GM19467 (cell line): ENCODE measurements around the gene ASPM.

Experiments
- ATAC-seq: cut with Tn5 transposase; IDR thresholded peaks from one replicate; pipeline ENCODE4 v1.9.1; 2021; ENCODE audit warnings: mild to moderate bottlenecking, moderate library complexity; ENCODE audit not compliant: unreplicated experiment

Gene ASPM, protein sequence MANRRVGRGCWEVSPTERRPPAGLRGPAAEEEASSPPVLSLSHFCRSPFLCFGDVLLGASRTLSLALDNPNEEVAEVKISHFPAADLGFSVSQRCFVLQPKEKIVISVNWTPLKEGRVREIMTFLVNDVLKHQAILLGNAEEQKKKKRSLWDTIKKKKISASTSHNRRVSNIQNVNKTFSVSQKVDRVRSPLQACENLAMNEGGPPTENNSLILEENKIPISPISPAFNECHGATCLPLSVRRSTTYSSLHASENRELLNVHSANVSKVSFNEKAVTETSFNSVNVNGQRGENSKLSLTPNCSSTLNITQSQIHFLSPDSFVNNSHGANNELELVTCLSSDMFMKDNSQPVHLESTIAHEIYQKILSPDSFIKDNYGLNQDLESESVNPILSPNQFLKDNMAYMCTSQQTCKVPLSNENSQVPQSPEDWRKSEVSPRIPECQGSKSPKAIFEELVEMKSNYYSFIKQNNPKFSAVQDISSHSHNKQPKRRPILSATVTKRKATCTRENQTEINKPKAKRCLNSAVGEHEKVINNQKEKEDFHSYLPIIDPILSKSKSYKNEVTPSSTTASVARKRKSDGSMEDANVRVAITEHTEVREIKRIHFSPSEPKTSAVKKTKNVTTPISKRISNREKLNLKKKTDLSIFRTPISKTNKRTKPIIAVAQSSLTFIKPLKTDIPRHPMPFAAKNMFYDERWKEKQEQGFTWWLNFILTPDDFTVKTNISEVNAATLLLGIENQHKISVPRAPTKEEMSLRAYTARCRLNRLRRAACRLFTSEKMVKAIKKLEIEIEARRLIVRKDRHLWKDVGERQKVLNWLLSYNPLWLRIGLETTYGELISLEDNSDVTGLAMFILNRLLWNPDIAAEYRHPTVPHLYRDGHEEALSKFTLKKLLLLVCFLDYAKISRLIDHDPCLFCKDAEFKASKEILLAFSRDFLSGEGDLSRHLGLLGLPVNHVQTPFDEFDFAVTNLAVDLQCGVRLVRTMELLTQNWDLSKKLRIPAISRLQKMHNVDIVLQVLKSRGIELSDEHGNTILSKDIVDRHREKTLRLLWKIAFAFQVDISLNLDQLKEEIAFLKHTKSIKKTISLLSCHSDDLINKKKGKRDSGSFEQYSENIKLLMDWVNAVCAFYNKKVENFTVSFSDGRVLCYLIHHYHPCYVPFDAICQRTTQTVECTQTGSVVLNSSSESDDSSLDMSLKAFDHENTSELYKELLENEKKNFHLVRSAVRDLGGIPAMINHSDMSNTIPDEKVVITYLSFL (N-terminal part only)

DNA sequence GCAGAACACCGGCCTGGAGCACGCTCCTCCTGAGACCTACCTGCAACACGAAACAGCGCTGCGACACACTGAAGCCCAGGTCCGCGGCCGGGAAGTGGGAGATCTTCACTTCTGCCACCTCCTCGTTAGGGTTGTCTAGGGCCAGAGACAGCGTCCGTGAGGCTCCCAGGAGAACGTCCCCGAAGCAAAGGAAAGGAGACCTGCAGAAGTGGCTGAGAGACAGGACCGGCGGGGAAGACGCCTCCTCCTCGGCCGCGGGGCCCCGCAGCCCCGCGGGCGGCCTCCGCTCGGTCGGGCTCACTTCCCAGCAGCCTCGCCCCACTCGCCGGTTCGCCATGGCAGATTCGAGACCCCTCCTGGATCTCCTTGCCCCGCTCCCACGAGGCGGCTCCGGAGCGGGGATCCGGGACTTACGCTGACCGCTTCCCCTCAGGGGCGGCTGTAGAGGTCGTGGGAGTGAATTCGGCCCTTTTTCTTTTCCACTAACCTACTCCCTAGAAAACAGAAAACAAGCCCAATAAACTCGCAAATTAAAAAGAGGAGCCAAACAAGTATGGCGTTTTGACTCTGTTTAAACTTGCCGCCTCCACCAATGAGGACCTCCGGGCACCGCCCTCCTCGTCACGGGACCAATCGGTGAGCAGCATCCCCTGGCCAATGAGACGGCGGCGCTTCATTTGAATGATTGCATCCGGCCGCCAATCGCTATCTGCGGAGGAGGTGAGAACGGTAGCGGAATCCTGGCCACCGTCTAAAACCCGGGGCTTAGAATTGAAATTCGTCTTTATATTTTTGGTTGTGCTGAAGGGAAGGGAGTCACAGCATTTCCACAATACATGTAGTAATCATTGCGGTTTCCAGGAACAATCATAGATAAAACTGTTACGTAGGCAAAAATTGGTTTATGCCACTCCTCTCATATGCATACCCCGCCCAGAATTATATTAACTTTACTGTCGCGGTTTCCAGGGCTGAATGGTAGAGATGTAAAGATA lies at the start of gene ASPM:
TSS of gene ASPM (minus strand) at position 569 of the 995 bp plus-strand sequence. CDS start at position 337, 232 bp downstream.
- peak; percentile 98 for ATAC-seq

DNA sequence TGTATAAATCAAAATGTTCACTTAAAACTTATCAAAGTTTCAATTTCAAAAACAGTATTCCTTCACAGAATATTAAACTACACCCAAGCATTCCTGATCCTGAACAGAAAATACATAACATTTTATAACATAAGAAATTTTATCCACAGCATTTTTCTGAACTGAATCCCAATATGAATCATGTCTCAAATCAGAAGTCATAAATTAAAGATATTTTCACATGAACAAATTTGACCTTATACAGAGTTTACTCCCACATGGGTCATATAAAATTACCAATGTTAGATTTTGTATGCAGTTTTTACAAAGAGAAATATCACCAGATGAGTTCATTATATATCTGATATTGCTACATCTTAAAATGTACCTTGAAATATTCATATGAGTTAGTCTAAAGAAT lies 48.6 kb upstream of the ASPM start:
- ATAC-seq = no peak

DNA sequence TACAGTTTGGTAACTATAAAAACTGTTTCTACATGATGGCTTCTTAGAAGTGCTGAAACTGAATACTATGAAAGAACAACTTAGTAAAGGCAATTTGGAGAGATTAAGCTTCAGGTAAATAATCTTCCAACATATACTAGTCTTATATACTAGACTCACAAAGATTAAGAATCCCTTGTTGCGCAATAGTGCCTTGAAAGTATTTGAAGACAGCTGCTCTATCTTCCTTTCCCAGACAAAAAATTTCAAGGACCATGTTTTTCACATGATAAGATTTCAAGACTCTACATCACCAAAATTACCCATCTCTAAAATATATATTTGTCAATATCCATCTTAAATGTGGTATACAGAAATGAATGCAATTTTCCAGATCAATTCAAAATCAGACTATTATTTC lies 37.7 kb upstream of the ASPM start:
- no peak for ATAC-seq

DNA sequence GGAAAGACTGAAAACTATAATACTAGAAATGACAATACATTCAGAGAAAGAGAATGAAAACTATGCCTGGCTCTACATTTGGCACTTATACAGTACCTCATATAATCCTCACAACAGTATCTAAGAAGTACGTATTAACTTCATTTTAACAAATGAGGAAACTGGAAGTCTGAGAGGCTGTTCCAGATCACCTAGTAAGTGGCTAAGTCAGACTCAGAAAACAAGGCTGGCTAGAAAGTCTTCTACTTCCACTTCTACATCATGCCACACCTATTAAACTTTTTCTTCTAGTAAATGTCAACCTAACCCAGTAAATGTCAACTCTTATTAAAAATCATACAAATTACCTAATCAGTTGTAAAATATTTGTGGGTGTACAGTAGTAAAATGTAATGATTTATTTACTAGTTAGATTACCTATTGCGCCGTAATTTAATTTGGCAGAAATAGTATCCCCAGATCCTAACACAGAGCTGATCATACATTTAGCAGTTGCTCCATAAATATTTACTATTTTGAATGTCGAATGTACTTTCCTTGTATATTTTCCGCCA lies 36.8 kb upstream of the ASPM start:
- no peak for ATAC-seq

DNA sequence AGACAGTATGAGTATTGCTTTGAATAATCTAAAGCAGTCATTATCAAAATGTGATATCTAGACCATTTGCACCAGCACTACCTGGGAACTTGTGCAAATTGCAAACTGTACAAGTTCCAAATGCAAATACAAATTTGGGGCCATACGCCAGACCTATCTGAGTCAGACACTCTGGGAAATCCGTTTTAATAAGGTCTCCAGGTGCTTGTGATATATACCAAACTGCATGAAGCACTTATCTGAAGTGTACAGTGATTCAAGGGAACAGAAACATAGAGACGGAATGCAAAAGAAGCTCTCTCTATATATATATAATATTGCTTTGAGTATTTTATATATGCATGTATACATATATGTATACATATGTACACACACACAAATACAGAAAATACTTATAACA lies 36.2 kb upstream of the ASPM start:
- no peak for ATAC-seq

DNA sequence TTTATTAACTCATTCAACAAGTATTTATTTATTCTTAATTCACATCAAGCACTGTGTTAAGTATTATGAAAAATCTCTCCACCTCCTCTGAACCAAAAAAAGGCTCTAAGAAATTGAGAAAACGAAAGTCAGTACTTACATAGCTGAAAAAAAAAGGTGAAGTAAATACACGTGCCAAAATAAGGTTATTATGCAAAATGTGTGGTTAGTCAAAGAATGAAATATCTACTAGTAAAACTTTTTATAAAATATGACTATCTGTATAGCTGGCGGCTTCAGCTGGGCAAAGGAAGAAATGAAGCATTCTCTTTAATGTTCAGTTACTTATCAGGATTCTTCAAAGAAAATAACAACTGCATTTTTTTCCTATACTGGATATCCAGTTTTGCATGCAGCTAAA lies 35.5 kb upstream of the ASPM start:
- ATAC-seq = peak; percentile 68

DNA sequence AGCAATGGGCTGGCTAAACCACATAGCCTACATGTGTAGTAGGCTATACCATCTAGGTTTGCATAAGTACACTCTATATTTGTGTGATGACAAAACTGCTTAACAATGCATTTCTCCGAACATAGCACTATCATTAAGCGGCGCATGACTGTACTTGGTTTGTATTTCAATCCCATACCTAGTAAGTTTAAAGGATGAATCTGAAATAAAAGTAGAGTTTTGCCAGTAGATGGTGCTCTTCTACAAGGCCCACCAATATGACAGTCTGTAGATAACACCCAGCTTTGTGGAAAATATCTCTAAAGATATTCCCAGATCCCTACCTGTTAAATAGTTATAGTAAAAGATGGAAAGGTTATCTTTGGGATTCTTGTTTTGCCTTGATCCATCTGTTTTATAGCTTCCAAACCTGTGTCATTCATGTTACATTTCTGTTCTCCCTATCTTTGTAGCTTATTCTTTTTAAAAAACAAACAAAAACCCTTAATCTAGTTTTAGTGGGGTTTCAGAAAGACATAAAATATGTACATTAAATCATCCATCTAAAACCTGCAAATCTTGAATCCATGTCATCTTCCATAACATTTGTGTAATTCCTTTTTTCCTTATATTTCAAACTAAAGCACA lies 33.9 kb upstream of the ASPM start:
- peak; percentile 49 for ATAC-seq

DNA sequence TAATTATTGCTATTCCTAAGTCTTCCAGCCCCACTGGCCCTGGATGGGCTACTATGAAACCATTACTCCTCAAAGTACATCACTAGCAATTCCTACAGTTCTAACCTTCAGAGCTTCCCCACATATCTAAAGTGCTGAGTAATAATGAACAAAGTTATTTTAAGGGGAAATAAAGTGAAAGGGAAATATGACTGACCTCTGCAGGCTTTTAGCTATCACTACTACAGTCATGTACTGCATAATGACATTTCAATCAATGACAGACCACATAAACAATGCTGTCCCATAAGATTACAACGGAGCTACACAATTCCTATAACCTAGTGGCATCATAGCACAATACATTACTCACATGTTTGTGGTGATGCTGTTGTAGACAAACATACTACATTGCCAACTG lies 32.5 kb upstream of the ASPM start:
- ATAC-seq = no peak

DNA sequence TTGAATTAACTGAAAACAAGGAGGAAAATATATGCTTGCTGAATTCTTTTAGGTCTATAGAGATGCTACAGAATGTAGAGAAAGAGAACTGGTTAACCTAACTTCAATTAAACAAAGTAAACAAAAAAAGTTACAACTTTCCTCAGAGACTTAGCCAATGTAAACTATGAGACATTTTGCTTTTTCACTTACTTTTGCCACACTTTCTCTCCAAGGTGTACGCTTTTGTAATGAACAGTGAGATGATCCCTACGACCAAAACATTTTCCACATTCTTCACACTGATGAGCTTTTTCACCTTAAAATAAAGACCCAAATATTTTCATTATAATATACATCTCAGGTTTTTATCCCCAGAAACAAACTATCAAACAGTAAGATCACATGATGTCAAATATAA lies 28.3 kb upstream of the ASPM start:
- ATAC-seq = no peak

DNA sequence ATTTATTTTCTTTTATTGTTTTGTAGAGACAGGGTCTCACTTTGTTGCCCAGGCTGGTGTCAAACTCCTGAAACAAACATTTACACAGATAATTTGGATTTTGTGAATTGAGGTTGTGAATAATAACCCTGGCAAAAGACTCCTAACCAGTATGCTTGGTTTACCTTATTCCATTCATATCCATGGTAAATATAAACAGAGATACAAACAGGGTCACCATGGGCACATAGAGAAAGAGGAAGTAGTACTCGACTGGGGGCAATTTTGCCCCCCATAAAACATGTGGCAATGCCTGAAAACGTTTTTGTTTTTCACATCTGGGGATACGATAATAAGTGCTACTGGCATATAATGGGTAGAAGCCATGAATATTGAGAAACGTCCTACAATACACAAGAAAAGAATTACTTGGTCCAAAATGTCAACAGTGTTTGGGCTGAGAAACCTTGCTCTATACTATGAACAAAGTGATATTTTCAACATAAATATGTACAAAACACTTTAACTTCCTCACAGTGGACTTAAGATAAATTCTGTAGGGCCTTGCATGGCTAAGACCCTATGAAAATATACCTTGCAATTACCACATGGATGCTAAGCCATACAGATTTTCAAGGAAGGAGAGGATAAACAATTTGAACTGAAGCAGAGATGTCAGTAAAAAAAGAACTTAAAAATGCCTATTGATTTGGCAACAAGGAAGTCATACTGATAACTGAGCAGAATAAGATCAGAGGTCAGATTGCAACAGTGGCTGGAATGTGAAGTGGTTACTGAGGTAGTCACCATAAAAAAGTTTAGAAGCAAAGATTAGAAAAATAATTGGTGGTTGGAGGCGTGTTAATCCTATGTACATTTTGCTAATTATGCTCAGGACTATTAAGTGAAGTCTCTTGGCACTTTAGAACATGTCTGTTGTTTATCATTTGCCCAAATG lies 27.4 kb upstream of the ASPM start:
- no peak for ATAC-seq

DNA sequence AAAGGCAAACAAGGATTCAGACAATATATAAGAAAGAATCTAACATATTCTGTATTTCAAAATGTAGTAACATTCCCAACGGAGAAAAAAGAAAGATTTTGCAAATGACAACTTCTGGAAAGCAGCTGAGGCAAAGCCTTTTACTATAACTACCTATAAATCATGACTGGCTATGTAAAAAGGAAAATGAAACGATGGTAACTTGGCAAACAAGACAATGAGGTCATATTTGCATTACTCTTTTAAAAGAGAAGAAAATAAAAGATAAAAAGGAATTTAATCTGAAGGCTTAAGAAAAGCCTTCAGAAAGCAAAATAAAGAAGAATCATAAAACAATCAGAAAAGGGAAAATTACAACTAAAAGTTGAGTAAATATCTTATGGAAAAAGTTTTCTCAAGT lies 25.1 kb upstream of the ASPM start:
- ATAC-seq = no peak

DNA sequence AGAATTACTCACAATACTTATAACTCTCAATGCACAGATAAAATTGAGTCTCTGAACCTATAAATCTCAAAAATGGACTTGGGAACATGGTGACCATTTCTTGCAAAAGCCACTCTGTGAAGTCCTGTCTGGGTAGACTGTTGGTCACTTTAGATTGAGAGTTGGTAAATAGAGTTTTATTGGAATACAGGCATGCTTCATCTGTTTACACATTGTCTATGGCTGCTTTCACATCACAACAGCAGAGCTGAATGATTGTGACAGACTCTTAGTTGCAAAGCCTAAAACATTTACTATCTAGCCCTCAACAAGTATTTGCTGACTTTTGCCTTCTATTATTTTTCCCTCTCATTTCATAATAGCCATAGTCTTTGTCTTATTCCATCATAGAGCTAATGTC lies 24.1 kb upstream of the ASPM start:
- no peak for ATAC-seq

DNA sequence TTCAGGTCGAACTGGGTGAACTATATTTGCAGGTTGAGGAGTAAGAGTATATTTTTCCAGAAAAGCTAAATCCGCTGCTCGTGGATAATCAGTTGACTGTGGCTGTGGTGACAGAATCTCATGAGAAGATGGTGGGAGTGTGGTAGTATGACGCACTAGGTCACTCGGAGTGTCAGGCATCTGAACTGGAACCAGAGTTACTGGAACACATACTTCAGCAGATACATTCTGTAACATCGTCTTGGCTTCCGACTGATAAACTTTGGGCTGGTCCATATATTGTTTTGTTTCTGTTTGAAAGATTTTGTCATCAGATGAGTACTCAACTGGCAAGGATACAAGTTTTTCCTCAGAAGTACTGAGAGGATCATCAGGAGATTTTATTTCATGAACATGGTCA lies 13.0 kb upstream of the ASPM start:
- no peak for ATAC-seq

DNA sequence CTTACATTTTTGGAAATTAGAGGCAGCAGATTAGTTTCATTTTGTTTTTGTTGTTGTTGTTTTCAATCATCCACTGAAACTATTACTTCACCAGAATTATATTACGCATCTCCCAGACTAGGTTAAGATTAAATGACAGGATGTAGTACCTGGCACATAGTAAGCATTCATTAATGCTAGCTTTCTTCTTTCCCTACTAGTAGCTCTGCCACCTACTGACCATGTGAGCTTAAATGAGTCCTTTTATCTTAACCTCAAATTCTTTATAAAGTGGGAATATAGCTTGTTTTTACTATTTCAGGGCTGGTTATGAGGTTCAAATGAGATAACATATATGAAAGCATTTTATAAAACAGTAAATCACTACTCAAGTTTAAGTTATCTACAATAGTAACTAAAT lies 10.2 kb upstream of the ASPM start:
- ATAC-seq = no peak

DNA sequence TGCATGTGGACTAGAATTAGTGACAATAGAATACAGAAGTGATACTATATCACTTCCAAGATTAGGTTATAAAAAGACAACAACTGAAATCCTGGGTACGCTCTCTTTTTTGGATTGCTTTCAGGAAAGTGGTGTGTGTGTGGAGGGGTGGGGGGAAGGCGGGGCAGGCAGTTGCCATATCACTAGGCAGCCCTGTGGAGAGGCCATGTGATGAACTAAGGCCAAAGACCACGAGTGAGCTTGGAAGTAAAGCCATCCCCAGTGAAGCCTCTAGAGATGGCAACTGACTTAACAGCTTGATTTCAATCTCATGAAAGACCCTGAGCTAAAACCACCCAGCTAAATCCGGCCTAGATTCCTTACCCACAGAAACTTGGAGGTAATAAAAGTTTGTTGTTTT lies 6.2 kb upstream of the ASPM start:
- no peak for ATAC-seq

DNA sequence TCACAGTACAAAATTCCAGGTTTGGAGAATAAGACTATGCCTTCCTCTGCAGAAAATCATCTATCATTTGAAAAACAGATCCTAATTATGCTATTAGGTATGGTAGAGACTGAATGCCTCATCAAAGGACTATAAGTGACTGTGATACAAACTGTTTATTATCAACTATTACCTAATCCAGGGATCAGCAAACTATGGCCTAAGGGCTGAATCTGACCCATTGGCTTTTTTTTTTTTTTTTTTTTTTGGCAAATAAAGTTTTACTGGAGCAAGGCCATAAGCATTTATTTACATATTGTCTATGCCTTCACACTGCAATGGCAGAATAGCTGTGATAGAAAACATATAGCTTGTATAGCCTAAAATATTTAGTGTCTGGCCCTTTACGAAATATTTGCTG lies 4.7 kb upstream of the ASPM start:
- no peak for ATAC-seq

DNA sequence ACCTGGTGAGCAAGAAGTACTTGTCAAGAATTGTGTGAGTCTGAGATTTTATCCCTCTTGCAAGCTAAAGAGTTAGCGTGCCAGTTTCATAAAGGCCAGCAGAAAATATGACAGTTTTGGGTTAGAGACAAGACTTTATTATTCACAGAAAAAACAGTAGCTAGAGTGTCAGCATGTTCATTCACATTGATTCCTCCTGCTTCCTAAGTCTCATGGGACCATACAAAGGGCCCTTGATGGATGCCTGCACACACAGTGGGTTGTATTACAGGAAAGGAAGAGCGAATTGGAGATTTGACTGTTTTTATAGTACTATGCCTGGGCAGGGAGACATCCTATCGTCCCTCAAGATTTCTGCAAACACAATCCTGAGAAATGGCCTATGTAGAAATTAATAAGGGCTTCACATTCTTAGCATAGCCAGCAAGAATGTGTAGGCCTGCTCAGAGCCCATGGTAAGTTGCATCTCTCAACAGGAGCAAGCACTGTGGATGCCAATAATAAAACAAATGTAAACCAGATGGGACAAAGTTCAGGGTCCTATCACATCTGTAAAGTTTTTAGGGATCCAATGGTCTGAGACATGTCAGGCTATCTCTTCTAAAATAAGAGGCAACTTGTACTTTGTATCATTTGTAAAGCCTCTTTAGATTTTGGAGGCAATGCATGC lies 4.0 kb upstream of the ASPM start:
- ATAC-seq = no peak

DNA sequence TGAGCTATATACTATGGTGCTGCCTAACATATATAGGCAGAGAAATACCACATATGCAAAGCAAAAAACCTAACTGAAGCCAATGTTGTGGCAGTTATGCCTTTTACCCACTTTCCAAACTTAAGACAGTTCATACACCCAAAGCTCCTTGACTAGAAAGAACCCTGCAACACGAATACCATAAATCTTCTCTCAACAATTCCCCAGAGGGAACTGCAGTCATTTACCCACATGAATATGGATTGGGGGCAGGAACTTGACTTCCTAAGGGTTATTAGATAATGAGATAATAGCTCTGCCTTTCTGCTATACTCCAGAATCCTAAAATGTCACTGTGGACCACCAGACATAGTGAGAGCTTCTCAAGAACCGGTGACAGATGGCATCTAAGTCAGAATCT lies 2.9 kb upstream of the ASPM start:
- no peak for ATAC-seq
